Upper lobe of left lung (tissue), 4 donors: ENCODE data around the gene KRTAP4-4.

Experiments
- CTCF ChIP-seq, 6 experiments: fragments of 450-650 bp in 4 of 6; fragments of 200-600 bp in 2 of 6; sonication (generic) in 2 of 6; IDR thresholded peaks; one replicate each; pipeline ENCODE4 v1.5.1; 2016 to 2019; ENCODE audit warnings: antibody characterized with exemption in 6 of 6
- POLR2A ChIP-seq, 4 donors: fragments of 450-650 bp; IDR thresholded peaks; one replicate each; pipeline ENCODE4 v1.5.1; 2016 to 2017; ENCODE audit warnings: antibody characterized with exemption in 4 of 4, mild to moderate bottlenecking in 2 of 4
- POLR2AphosphoS5 ChIP-seq, 2 donors: sonication (generic); formaldehyde crosslinking; IDR thresholded peaks; one replicate each; pipeline ENCODE4 v1.5.1; 2017; ENCODE audit warnings: antibody characterized with exemption in 2 of 2

- TF ChIP-seq CTCF (IDR thresholded peaks at IDR 0.05) (no peak), POLR2A (IDR thresholded peaks at IDR 0.05) (no peak), POLR2AphosphoS5 (IDR thresholded peaks at IDR 0.05) (no peak)
Measured at GRCh38 chr17:41167561-41167960, 7.0 kb upstream of the KRTAP4-4 start.
